WTC11 (cell line): Measurements from ENCODE around the gene LMOD1. TPM values are rescaled to one million over a fixed set of nuclear protein-coding genes. Genes with fewer than 3 reads are reported as not detected.

Source experiments
- ATAC-seq: fragments of 200-7000 bp; cut with Tn5 transposase; 2 replicates; pipeline ENCODE4 v1.10.0; 2021; ENCODE audit warnings: mild to moderate bottlenecking, moderate library complexity
- CTCF ChIA-PET: fragments of 300-600 bp; sonication (Branson Sonifier 250); formaldehyde crosslinking; loops from one replicate; lab custom pipeline; 2021; ENCODE audit warnings: antibody characterized with exemption; lab: Charles Lee
- POLR2A ChIA-PET: fragments of 350-600 bp; sonication (Branson Sonifier 250); formaldehyde crosslinking; loops from one replicate; lab custom pipeline; 2021; ENCODE audit warnings: antibody characterized with exemption; lab: Charles Lee
- DNase-seq: peaks from one replicate; pipeline ENCODE4 v3.0.0; 2021; ENCODE audit warnings: low spot score
- H3K27ac Mint-ChIP-seq: 2 replicates; pipeline ENCODE4 v1.8.0; 2021; ENCODE audit warnings: mixed read lengths
- H3K27me3 Mint-ChIP-seq: 2 replicates; pipeline ENCODE4 v1.8.0; 2021; ENCODE audit warnings: low read depth, mild to moderate bottlenecking, moderate library complexity, mixed read lengths
- H3K36me3 Mint-ChIP-seq: 2 replicates; pipeline ENCODE4 v1.8.0; 2021; ENCODE audit warnings: mixed read lengths
- H3K4me1 Mint-ChIP-seq: 2 replicates; pipeline ENCODE4 v1.8.0; 2022; ENCODE audit warnings: mixed read lengths
- H3K4me3 Mint-ChIP-seq: 2 replicates; pipeline ENCODE4 v1.8.0; 2021; ENCODE audit warnings: mild to moderate bottlenecking, moderate library complexity, mixed read lengths
- H3K9me3 Mint-ChIP-seq: 2 replicates; pipeline ENCODE4 v1.8.0; 2021; ENCODE audit warnings: mixed read lengths
- CREB1 ChIP-seq: sonication (generic); formaldehyde crosslinking; IDR thresholded peaks from 2 replicates; pipeline ENCODE4 v1.8.0; 2023; ENCODE audit warnings: mild to moderate bottlenecking, missing genetic modification reagents
- EMX1 ChIP-seq: fragments of 250-450 bp; sonication (Bioruptor Pico); IDR thresholded peaks from 2 replicates; pipeline ENCODE4 v1.8.0; 2021; ENCODE audit warnings: mild to moderate bottlenecking
- FOXJ3 ChIP-seq: sonication (generic); formaldehyde crosslinking; IDR thresholded peaks from 2 replicates; pipeline ENCODE4 v1.9.0; 2021; ENCODE audit warnings: missing genetic modification reagents, mild to moderate bottlenecking, borderline replicate concordance
- GTF2I ChIP-seq: fragments of 250-450 bp; sonication (Bioruptor Pico); conservative IDR thresholded peaks from 2 replicates; pipeline ENCODE4 v1.4.0; 2021; ENCODE audit warnings: mild to moderate bottlenecking
- HMGA2 ChIP-seq: fragments of 250-450 bp; sonication (Bioruptor Pico); IDR thresholded peaks from 2 replicates; pipeline ENCODE4 v1.4.0; 2021; ENCODE audit warnings: mild to moderate bottlenecking, moderate library complexity
- IRF2 ChIP-seq: sonication (generic); formaldehyde crosslinking; IDR thresholded peaks from 2 replicates; pipeline ENCODE4 v1.8.0; 2022; ENCODE audit warnings: low read depth, missing genetic modification reagents, borderline replicate concordance
- JUN ChIP-seq: sonication (generic); formaldehyde crosslinking; IDR thresholded peaks from 2 replicates; pipeline ENCODE4 v1.8.0; 2023; ENCODE audit warnings: mild to moderate bottlenecking, missing genetic modification reagents
- NFYB ChIP-seq: sonication (generic); formaldehyde crosslinking; conservative IDR thresholded peaks from 2 replicates; pipeline ENCODE4 v1.8.0; 2022; ENCODE audit warnings: low read depth, missing genetic modification reagents
- NR3C1 ChIP-seq: sonication (generic); formaldehyde crosslinking; conservative IDR thresholded peaks from 2 replicates; pipeline ENCODE4 v1.8.1; 2023; ENCODE audit warnings: low read depth, mild to moderate bottlenecking, missing genetic modification reagents
- PRRX2 ChIP-seq: fragments of 250-450 bp; sonication (Bioruptor Pico); IDR thresholded peaks from 2 replicates; pipeline ENCODE4 v1.8.0; 2021; ENCODE audit warnings: mild to moderate bottlenecking
- RELA ChIP-seq: sonication (generic); formaldehyde crosslinking; IDR thresholded peaks from 2 replicates; pipeline ENCODE4 v1.8.1; 2022; ENCODE audit warnings: missing genetic modification reagents, mild to moderate bottlenecking, borderline replicate concordance
- RORB ChIP-seq: fragments of 250-450 bp; sonication (Bioruptor Pico); IDR thresholded peaks from 2 replicates; pipeline ENCODE4 v1.9.0; 2021; ENCODE audit warnings: mild to moderate bottlenecking
- SOX15 ChIP-seq: fragments of 250-450 bp; sonication (Bioruptor Pico); IDR thresholded peaks from 2 replicates; pipeline ENCODE4 v1.9.0; 2021; ENCODE audit warnings: mild to moderate bottlenecking
- SP1 ChIP-seq: sonication (generic); formaldehyde crosslinking; conservative IDR thresholded peaks from 2 replicates; pipeline ENCODE4 v1.8.1; 2022; ENCODE audit warnings: missing genetic modification reagents
- TCF7 ChIP-seq: sonication (generic); formaldehyde crosslinking; IDR thresholded peaks from 2 replicates; pipeline ENCODE4 v1.8.0; 2022; ENCODE audit warnings: mild to moderate bottlenecking, low read depth, missing genetic modification reagents, moderate library complexity
- TEAD4 ChIP-seq: sonication (generic); formaldehyde crosslinking; IDR thresholded peaks from 2 replicates; pipeline ENCODE4 v1.8.0; 2022; ENCODE audit warnings: mild to moderate bottlenecking, missing genetic modification reagents
- ZNF219 ChIP-seq: sonication (generic); formaldehyde crosslinking; IDR thresholded peaks from 2 replicates; pipeline ENCODE4 v1.8.0; 2023; ENCODE audit warnings: missing genetic modification reagents, mild to moderate bottlenecking, borderline replicate concordance
- ZNF396 ChIP-seq: fragments of 250-450 bp; sonication (Bioruptor Pico); IDR thresholded peaks from 2 replicates; pipeline ENCODE4 v1.8.0; 2021; ENCODE audit warnings: mild to moderate bottlenecking, moderate library complexity, borderline replicate concordance
- total RNA-seq: library from RNA; stranded (reverse); gene quantifications from 3 replicates; pipeline ENCODE4 v1.2.3, GENCODE V29; 2021
- TF ChIP-seq, protein P1 (sequence below): sonication (generic); formaldehyde crosslinking; IDR thresholded peaks from 2 replicates; pipeline ENCODE4 v1.8.1; 2022; ENCODE audit warnings: missing genetic modification reagents, borderline replicate concordance
- TF ChIP-seq, protein P2 (sequence below): fragments of 250-450 bp; sonication (Bioruptor Pico); IDR thresholded peaks from 2 replicates; pipeline ENCODE4 v1.9.0; 2021; ENCODE audit warnings: mild to moderate bottlenecking
- TF ChIP-seq, protein P3 (sequence below): sonication (generic); formaldehyde crosslinking; IDR thresholded peaks from 2 replicates; pipeline ENCODE4 v1.8.1; 2023; ENCODE audit warnings: mild to moderate bottlenecking, missing genetic modification reagents, moderate library complexity
- TF ChIP-seq, protein P4 (sequence below): fragments of 250-450 bp; sonication (Bioruptor Pico); IDR thresholded peaks from 2 replicates; pipeline ENCODE4 v2.1.2; 2022; ENCODE audit warnings: mild to moderate bottlenecking, moderate library complexity

The LMOD1 gene
- total RNA-seq, 1 experiment from 2014 or later: 1.5 TPM

DNA sequence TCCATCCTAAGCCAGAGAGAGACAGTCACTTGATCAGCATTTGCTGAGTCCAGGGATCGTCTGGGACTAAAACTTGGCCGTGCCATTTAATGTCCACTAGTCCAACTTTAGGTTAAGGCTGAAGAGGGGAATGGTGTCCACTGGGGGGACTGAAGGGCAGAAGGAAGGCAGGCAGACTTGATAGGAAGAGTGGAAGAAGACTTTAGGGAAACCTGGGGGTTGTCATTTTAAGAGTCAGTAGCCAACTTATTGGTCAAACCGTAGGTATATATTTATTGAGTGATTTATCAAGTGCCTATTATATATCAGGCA, 1.3 kb upstream of the LMOD1 start:
- Mint-ChIP-seq H3K4me3 (peak overlapping the region; percentile 82), H3K27me3 (peaks cover 32% of the 10 kb centered on the region), H3K36me3 (no peaks in the 10 kb centered on the region), H3K27ac (no peak overlapping the region), H3K9me3 (no peaks in the 10 kb centered on the region), H3K4me1 (peaks cover 33% of the 10 kb centered on the region)
- TF ChIP-seq, protein P1, sequence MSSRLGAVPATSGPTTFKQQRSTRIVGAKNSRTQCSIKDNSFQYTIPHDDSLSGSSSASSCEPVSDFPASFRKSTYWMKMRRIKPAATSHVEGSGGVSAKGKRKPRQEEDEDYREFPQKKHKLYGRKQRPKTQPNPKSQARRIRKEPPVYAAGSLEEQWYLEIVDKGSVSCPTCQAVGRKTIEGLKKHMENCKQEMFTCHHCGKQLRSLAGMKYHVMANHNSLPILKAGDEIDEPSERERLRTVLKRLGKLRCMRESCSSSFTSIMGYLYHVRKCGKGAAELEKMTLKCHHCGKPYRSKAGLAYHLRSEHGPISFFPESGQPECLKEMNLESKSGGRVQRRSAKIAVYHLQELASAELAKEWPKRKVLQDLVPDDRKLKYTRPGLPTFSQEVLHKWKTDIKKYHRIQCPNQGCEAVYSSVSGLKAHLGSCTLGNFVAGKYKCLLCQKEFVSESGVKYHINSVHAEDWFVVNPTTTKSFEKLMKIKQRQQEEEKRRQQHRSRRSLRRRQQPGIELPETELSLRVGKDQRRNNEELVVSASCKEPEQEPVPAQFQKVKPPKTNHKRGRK (CRISPR knock-in tag): no peak
- no peak for TF ChIP-seq PRRX2
- TF ChIP-seq RELA: no peak
- no peak for TF ChIP-seq RORB (CRISPR knock-in tag)
- no peak for TF ChIP-seq TEAD4 (CRISPR knock-in tag)
- TF ChIP-seq NFYB (CRISPR knock-in tag): no peak
- TF ChIP-seq, protein P2, sequence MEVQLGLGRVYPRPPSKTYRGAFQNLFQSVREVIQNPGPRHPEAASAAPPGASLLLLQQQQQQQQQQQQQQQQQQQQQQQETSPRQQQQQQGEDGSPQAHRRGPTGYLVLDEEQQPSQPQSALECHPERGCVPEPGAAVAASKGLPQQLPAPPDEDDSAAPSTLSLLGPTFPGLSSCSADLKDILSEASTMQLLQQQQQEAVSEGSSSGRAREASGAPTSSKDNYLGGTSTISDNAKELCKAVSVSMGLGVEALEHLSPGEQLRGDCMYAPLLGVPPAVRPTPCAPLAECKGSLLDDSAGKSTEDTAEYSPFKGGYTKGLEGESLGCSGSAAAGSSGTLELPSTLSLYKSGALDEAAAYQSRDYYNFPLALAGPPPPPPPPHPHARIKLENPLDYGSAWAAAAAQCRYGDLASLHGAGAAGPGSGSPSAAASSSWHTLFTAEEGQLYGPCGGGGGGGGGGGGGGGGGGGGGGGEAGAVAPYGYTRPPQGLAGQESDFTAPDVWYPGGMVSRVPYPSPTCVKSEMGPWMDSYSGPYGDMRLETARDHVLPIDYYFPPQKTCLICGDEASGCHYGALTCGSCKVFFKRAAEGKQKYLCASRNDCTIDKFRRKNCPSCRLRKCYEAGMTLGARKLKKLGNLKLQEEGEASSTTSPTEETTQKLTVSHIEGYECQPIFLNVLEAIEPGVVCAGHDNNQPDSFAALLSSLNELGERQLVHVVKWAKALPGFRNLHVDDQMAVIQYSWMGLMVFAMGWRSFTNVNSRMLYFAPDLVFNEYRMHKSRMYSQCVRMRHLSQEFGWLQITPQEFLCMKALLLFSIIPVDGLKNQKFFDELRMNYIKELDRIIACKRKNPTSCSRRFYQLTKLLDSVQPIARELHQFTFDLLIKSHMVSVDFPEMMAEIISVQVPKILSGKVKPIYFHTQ (CRISPR knock-in tag): no peak
- no peak for TF ChIP-seq SOX15
- TF ChIP-seq JUN (CRISPR knock-in tag): no peak
- TF ChIP-seq ZNF396: no peak
- TF ChIP-seq NR3C1 (CRISPR knock-in tag): no peak
- no peak for TF ChIP-seq IRF2 (CRISPR knock-in tag)
- TF ChIP-seq, protein P3, sequence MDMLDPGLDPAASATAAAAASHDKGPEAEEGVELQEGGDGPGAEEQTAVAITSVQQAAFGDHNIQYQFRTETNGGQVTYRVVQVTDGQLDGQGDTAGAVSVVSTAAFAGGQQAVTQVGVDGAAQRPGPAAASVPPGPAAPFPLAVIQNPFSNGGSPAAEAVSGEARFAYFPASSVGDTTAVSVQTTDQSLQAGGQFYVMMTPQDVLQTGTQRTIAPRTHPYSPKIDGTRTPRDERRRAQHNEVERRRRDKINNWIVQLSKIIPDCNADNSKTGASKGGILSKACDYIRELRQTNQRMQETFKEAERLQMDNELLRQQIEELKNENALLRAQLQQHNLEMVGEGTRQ (CRISPR knock-in tag): no peak
- DNase-seq: no peak
- ChIA-PET CTCF (no interaction called here), POLR2A (no interaction called here)
- no peak for ATAC-seq

DNA sequence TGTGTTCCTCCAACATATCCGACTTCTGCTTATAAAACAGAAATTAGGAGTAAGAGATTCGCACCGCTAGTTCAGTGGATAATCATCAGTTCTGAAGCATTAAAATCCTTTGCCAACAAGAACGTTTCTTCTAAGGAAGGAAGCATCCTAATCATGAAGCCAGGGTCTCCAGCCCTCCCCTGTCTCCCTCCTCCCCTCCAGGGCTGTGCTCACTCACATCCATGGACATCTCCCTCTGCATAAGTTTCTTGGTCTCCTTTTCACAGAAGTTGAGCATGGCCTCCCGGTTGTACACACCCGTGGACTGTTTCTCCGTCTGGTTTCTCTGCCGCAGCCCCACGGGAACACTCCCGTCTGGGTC, 505 bp downstream of the LMOD1 start:
- DNase-seq (no peak), ATAC-seq (no peak)
- TF ChIP-seq, protein P4, sequence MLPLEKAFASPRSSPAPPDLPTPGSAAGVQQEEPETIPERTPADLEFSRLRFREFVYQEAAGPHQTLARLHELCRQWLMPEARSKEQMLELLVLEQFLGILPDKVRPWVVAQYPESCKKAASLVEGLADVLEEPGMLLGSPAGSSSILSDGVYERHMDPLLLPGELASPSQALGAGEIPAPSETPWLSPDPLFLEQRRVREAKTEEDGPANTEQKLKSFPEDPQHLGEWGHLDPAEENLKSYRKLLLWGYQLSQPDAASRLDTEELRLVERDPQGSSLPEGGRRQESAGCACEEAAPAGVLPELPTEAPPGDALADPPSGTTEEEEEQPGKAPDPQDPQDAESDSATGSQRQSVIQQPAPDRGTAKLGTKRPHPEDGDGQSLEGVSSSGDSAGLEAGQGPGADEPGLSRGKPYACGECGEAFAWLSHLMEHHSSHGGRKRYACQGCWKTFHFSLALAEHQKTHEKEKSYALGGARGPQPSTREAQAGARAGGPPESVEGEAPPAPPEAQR (CRISPR knock-in tag): no peak
- TF ChIP-seq TCF7 (CRISPR knock-in tag): no peak
- TF ChIP-seq HMGA2 (CRISPR knock-in tag): no peak
- Mint-ChIP-seq H3K27ac (peak overlapping the region; percentile 50), H3K4me3 (peak overlapping the region; percentile 82), H3K9me3 (no peaks in the 10 kb centered on the region), H3K27me3 (peaks cover 32% of the 10 kb centered on the region), H3K36me3 (no peaks in the 10 kb centered on the region), H3K4me1 (peaks cover 41% of the 10 kb centered on the region)
- ChIA-PET CTCF (interaction anchor here (0.7 to 3.9 kb wide), 18 partner anchors 9 to 1327 kb away, joined by 3 to 85 read pairs (median 4); partner anchors contain the start of genes SHISA4 and TIMM17A), POLR2A (interaction anchor here (0.9 to 2.7 kb wide), 4 partner anchors 9 to 59 kb away, joined by 3 to 11 read pairs (median 3); partner anchors contain the start of gene TIMM17A)

DNA sequence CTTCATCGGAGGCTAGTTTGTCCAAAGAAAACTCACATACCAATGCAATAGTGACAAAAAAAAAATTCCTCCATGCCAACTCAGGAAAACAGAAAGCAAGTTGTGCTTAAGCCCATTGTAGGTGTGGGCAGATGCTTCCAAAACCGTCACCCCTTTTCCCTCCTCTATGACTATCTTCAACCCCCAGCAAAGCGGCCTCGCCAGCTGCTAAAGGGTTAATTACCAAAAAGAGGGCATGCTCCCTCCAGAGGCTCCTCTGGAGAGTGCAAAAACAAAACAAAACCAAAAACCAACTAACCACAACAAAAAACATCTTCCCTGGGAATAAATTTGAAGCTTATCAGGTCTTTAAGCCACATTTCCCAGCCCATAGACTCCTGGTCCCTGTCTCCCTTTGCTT, 1.2 kb downstream of the LMOD1 start:
- Mint-ChIP-seq H3K4me1 (peaks cover 41% of the 10 kb centered on the region), H3K4me3 (peak overlapping the region; percentile 82), H3K9me3 (no peaks in the 10 kb centered on the region), H3K36me3 (no peaks in the 10 kb centered on the region), H3K27me3 (peaks cover 32% of the 10 kb centered on the region), H3K27ac (no peak overlapping the region)
- TF ChIP-seq ZNF219 (CRISPR knock-in tag) (no peak), CREB1 (CRISPR knock-in tag) (no peak), EMX1 (CRISPR knock-in tag) (no peak), GTF2I (CRISPR knock-in tag) (no peak), FOXJ3 (CRISPR knock-in tag) (no peak), NR3C1 (CRISPR knock-in tag) (no peak), SP1 (CRISPR knock-in tag) (no peak)
- ChIA-PET CTCF (interaction anchor here (0.7 to 3.9 kb wide), 13 partner anchors 9 to 168 kb away, joined by 3 to 85 read pairs (median 4); partner anchors contain the start of genes SHISA4 and TIMM17A), POLR2A (interaction anchor here (2.7 kb wide), 1 partner anchor 50 kb away, joined by 11 read pairs; no protein-coding TSS in a partner anchor)
- peak; percentile 28 for DNase-seq
- no peak for ATAC-seq
